Esophagus muscularis mucosa (tissue), 4 donors: ENCODE results near the gene DCAF15. TPM values are rescaled to one million over a fixed set of nuclear protein-coding genes. Genes with fewer than 3 reads are reported as not detected.
"Not testable (repeated sequence)": the region's sequence is repeated elsewhere in the genome, so short reads cannot be mapped to it uniquely, and the experiment has no call there.

Experiments
- DNase-seq: peaks from one replicate; pipeline ENCODE4 v3.0.0-alpha.2; 2017; ENCODE audit errors: extremely low spot score
- H3K27ac ChIP-seq, 4 donors: fragments of 200-600 bp; sonication (generic); replicated peaks in 1 of 4; 1 replicate in 3 of 4; 2 replicates in 1 of 4; pipeline ENCODE4 v1.5.1; 2016 to 2019; ENCODE audit warnings: mild to moderate bottlenecking in 1 of 4
- H3K27me3 ChIP-seq, 4 donors: fragments of 200-600 bp; sonication (generic); one replicate each; pipeline versions ENCODE4 v1.5.1 to v1.6.0; 2016 to 2019
- H3K36me3 ChIP-seq, 4 donors: fragments of 200-600 bp; sonication (generic); one replicate each; pipeline ENCODE4 v1.5.1; 2016 to 2019
- H3K4me1 ChIP-seq, 4 donors: fragments of 200-600 bp; sonication (generic); one replicate each; pipeline ENCODE4 v1.5.1; 2016 to 2019
- H3K4me3 ChIP-seq, 4 donors: fragments of 200-600 bp; sonication (generic); 1 replicate in 2 of 4; 2 replicates in 2 of 4; pipeline ENCODE4 v1.5.1; 2016 to 2019; ENCODE audit warnings: mild to moderate bottlenecking in 4 of 4, moderate library complexity in 1 of 4
- H3K9me3 ChIP-seq, 4 donors: fragments of 200-600 bp; sonication (generic); 1 replicate in 3 of 4; 2 replicates in 1 of 4; pipeline ENCODE4 v1.5.1; 2016 to 2019
- EP300 ChIP-seq: sonication (generic); formaldehyde crosslinking; IDR thresholded peaks from one replicate; pipeline ENCODE4 v1.6.1; 2017; ENCODE audit warnings: antibody characterized with exemption
- POLR2A ChIP-seq: fragments of 450-650 bp; IDR thresholded peaks from one replicate; pipeline ENCODE4 v1.6.1; 2017; ENCODE audit warnings: antibody characterized with exemption, moderate library complexity, mild to moderate bottlenecking, low read depth
- POLR2AphosphoS5 ChIP-seq, 2 donors: sonication (generic); formaldehyde crosslinking; IDR thresholded peaks; one replicate each; pipeline ENCODE4 v1.6.1; 2017; ENCODE audit warnings: antibody characterized with exemption in 2 of 2
- WGBS: methylation state at CpG from one replicate; pipeline ENCODE4 v1.1.5; 2018; 5-methylcytosine and 5-hydroxymethylcytosine counted together
- intact Hi-C: fragments of 100-400 bp; cut with DNase I; formaldehyde crosslinking; loops from one replicate; pipeline ENCODE4 v1.15.1; 2023
- total RNA-seq, 4 donors: library from RNA; depleted of rRNA; stranded (reverse); fragments of >200 nt; gene quantifications; one replicate each; pipeline versions ENCODE4 v1.1.0 to v1.2.1, GENCODE V29; 2016
- TF ChIP-seq, protein P1 (sequence below), 3 experiments: fragments of 200-600 bp in 2 of 3; fragments of 450-650 bp in 1 of 3; sonication (generic) in 2 of 3; IDR thresholded peaks; one replicate each; pipeline ENCODE4 v1.5.1; 2017 to 2019; ENCODE audit warnings: antibody characterized with exemption in 3 of 3, mild to moderate bottlenecking in 2 of 3, moderate library complexity in 1 of 3

Gene DCAF15
- total RNA-seq, 4 donors from 2014 or later = 9.8 to 23.9 (median 13.4) TPM

DNA sequence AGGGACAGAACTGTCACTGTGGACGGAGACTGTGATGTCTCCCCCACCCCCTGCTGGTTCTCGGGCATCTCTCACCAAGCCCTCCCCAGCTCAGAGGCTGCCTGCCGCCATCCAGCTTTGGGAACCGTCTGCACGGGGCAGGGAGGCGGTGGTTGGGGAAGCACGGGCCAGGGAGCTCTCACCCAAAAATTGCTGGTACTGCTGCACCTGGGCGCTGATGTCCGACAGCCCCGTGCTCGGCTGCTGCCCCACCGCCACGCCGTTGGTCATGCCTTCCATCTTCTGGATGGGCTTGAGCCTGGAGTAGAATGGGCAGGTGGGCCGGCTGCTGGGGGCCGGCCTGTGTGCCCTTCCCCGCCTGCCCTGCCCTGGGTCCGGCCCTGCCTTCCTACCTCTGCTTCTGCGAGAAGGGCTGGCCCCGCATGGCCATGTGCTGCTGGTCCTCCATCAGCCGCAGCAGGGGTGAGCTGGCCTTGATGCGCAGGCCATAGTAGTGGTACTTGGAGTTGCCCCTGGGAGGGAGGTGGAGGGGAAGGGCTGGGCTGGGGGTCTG, 16.1 kb downstream of the DCAF15 start:
- H3K27me3 ChIP-seq = no peaks in the 10 kb centered on the region
- intact Hi-C loops = no loop called here
- peaks cover 36 to 98% (median 85%) of the 10 kb centered on the region in 4 donors for H3K36me3 ChIP-seq
- TF ChIP-seq, protein P1, sequence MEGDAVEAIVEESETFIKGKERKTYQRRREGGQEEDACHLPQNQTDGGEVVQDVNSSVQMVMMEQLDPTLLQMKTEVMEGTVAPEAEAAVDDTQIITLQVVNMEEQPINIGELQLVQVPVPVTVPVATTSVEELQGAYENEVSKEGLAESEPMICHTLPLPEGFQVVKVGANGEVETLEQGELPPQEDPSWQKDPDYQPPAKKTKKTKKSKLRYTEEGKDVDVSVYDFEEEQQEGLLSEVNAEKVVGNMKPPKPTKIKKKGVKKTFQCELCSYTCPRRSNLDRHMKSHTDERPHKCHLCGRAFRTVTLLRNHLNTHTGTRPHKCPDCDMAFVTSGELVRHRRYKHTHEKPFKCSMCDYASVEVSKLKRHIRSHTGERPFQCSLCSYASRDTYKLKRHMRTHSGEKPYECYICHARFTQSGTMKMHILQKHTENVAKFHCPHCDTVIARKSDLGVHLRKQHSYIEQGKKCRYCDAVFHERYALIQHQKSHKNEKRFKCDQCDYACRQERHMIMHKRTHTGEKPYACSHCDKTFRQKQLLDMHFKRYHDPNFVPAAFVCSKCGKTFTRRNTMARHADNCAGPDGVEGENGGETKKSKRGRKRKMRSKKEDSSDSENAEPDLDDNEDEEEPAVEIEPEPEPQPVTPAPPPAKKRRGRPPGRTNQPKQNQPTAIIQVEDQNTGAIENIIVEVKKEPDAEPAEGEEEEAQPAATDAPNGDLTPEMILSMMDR (IDR thresholded peaks at IDR 0.05) = no peak
- TF ChIP-seq POLR2AphosphoS5 (IDR thresholded peaks at IDR 0.05) (no peak), POLR2A (no peak), EP300 (no peak)
- DNase-seq = no peak
- no peak overlapping the region for H3K4me3 ChIP-seq
- H3K27ac ChIP-seq = no peak overlapping the region
- H3K9me3 ChIP-seq = no peaks in the 10 kb centered on the region
- peaks cover 0 to 3% (median 2%) of the 10 kb centered on the region in 4 donors for H3K4me1 ChIP-seq
- 92% methylated on average over 15 of the region's 22 CpGs for WGBS

DNA sequence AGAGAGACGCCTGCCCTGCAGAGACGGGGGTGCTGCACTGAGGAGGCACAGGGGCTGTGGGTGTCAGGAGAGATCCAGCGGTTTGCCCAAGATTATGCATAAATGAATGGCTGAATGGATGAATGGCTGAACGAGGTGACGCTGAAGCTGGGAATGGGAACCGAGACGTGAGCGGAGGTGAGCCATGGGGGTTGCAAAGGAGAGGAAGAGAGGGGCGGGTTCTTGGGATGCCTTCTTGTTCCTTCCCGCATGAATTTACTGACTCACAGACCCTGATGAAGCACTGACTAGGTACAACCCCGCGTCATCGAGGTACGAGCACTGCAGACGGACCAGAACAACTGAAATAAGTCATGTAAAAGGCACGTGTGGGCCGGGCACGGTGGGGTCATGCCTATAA, 16.7 kb downstream of the DCAF15 start:
- intact Hi-C loops = no loop called here
- no peaks in the 10 kb centered on the region for H3K9me3 ChIP-seq
- H3K27ac ChIP-seq = no peak overlapping the region
- no peak overlapping the region for H3K4me3 ChIP-seq
- TF ChIP-seq, protein P1 (IDR thresholded peaks at IDR 0.05) = no peak
- TF ChIP-seq EP300 (no peak), POLR2AphosphoS5 (IDR thresholded peaks at IDR 0.05) (no peak)
- no peaks in the 10 kb centered on the region for H3K4me1 ChIP-seq
- no peak for DNase-seq
- H3K36me3 ChIP-seq = peaks cover 40 to 98% (median 84%) of the 10 kb centered on the region in 4 donors
- H3K27me3 ChIP-seq = no peaks in the 10 kb centered on the region
- WGBS = 88% methylated on average over 18 of the region's 18 CpGs

DNA sequence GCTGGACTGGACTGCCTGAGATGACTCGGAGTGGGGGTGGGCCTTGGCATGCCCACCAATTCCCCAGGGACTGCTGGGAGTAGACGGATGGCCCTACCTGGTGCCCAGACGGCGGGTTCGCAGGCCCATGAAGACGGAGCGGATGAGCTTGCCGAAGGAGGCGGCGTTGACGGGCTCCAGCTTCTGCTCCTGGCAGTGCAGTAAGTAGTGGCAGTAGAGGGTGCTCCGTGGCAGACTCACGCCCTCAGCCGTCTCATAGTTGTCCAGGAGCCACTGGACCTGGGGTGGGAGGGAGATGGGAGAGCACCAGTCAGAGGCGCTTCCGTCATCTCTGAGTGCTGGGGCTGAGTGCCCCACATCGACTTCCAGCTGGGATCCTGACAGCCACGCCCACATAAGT, 17.6 kb downstream of the DCAF15 start:
- no peak for DNase-seq
- H3K4me3 ChIP-seq = no peak overlapping the region
- H3K4me1 ChIP-seq = no peaks in the 10 kb centered on the region
- WGBS = 87% methylated on average over 16 of the region's 18 CpGs
- H3K27ac ChIP-seq = no peak overlapping the region
- H3K27me3 ChIP-seq = no peaks in the 10 kb centered on the region
- no peaks in the 10 kb centered on the region for H3K9me3 ChIP-seq
- TF ChIP-seq POLR2AphosphoS5 (IDR thresholded peaks at IDR 0.05) (no peak), POLR2A (no peak), EP300 (no peak)
- TF ChIP-seq, protein P1 (IDR thresholded peaks at IDR 0.05) = no peak
- intact Hi-C loops = no loop called here
- H3K36me3 ChIP-seq = peaks cover 40 to 96% (median 90%) of the 10 kb centered on the region in 4 donors

DNA sequence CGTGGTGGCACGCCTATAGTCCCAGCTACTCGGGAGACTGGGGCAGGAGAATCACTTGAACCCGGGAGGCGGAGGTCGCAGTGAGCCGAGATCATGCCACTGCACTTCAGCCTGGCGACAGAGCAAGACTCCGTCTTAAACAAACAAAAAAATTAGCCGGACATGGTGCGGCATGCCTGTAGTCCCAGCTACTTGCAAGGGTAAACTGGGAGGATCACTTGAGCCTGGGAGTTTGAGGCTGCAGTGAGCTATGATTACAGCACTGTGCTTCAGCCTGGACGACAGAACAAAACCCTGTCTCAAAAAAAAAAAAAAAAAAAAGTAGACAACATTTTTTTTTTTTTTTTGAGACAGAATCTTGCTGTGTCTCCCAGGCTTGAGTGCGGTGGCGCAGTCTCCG, 19.6 kb downstream of the DCAF15 start:
- 88% methylated on average over 15 of the region's 15 CpGs for WGBS
- intact Hi-C loops, DNase-seq, H3K4me1 ChIP-seq, H3K9me3 ChIP-seq, H3K27ac ChIP-seq, H3K4me3 ChIP-seq, H3K27me3 ChIP-seq: not testable (repeated sequence)
- H3K36me3 ChIP-seq = peaks cover 33 to 90% (median 71%) of the 10 kb centered on the region in 4 donors

DNA sequence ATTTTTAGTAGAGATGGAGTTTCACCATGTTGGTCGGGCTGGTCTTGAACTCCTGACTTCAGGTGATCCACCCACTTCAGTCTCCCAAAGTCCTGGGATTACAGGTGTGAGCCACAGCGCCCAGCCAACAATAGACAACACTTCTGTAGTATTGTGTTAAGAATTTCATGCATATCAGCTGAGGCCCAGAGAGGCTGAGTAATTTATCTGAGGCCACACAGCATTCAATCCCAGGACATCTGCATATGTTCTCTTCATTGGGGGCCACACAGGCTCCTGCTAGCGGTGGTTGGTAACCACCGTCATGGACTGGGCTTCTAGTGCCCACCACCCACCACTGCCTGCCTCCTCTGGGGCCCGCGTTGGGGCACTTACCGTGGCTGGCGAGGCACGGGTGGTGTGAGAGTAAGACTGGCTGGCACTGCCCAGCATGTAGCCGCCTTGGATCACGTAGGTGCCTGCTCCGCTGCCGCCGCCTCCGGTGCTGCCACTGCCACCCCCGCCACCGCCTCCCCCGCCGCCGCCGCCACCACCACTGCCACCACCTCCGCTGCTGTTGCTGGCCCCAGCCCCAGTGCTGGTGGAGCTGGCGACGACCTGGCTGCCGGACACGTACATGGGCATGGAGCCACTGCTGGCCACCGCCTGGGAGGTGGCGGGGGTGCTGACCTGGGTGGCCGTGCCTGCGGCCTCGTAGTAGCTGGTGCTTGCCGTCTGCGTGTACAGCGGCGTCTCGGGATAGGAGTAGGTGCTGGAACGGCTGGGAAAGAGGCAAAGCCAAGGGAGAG, 20.3 kb downstream of the DCAF15 start:
- no peak for DNase-seq
- TF ChIP-seq, protein P1 (IDR thresholded peaks at IDR 0.05) = no peak
- TF ChIP-seq EP300 = no peak
- Histone ChIP-seq H3K4me3 (no peak overlapping the region), H3K27ac (no peak overlapping the region), H3K9me3 (no peaks in the 10 kb centered on the region), H3K27me3 (no peaks in the 10 kb centered on the region), H3K36me3 (peaks cover 29 to 83% (median 64%) of the 10 kb centered on the region in 4 donors), H3K4me1 (peaks cover 0 to 9% (median 0%) of the 10 kb centered on the region in 4 donors)
- intact Hi-C loops = no loop called here
- 92% methylated on average over 13 of the region's 37 CpGs for WGBS

DNA sequence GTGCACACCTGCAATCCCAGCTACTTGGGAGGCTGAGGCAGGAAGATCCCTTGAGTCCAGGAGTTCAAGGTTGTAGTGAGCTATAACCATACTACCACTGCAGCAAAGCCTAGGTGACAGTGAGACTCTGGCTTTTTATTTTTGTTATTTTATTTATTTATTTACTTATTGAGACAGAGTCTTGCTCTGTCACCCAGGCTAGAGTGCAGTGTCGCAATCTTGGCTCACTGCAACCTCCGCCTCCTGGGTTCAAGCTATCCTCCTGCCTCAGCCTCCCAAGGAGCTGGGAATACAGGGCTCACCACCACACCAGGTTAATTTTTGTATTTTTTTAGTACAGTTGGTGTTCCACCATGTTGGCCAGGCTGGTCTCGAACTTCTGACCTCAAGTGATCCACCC, 21.2 kb downstream of the DCAF15 start:
- intact Hi-C loops, H3K27me3 ChIP-seq, DNase-seq, H3K4me3 ChIP-seq, H3K9me3 ChIP-seq, H3K27ac ChIP-seq: not testable (repeated sequence)
- WGBS = 95% methylated on average over 3 of the region's 3 CpGs
- peaks cover 6 to 16% (median 8%) of the 10 kb centered on the region in 4 donors for H3K4me1 ChIP-seq
- H3K36me3 ChIP-seq = peaks cover 22 to 73% (median 55%) of the 10 kb centered on the region in 4 donors
